GM12878 (cell line): ENCODE results near the gene MAPRE2. TPM values are rescaled to one million over a fixed set of nuclear protein-coding genes. Genes with fewer than 3 reads are reported as not detected.

Experiments
- BACH1 ChIP-seq: fragments of 450-650 bp; IDR thresholded peaks from 2 replicates; pipeline ENCODE4 v1.6.1; 2017; ENCODE audit warnings: mild to moderate bottlenecking, borderline replicate concordance
- BCL11A ChIP-seq: IDR thresholded peaks from 2 replicates; pipeline ENCODE4 v1.6.1; 2011; ENCODE audit warnings: low read depth, low read length
- CHD2 ChIP-seq: IDR thresholded peaks from 2 replicates; pipeline ENCODE4 v1.6.1; 2011; ENCODE audit warnings: low read depth, low read length, improper control_type of control experiment, borderline replicate concordance
- EZH2 ChIP-seq: IDR thresholded peaks from 2 replicates; pipeline ENCODE4 v1.6.1; 2012; ENCODE audit warnings: low read depth, mild to moderate bottlenecking, control low read depth, inconsistent platforms, low read length, borderline replicate concordance; ENCODE audit not compliant: control insufficient read depth
- FOS ChIP-seq: IDR thresholded peaks from 3 replicates; pipeline ENCODE4 v1.6.1; 2011; ENCODE audit warnings: borderline replicate concordance; ENCODE audit not compliant: insufficient read length; ENCODE audit errors: extremely low read depth
- HDAC2 ChIP-seq: fragments of 200-600 bp; sonication (generic); IDR thresholded peaks from 2 replicates; pipeline ENCODE4 v1.6.1; 2017
- HDGF ChIP-seq: fragments of 450-650 bp; IDR thresholded peaks from 2 replicates; pipeline ENCODE4 v1.6.1; 2016; ENCODE audit warnings: antibody characterized with exemption
- LARP7 ChIP-seq: fragments of 450-650 bp; IDR thresholded peaks from 2 replicates; pipeline ENCODE4 v1.6.1; 2017; ENCODE audit warnings: mild to moderate bottlenecking
- RBBP5 ChIP-seq: fragments of 200-600 bp; sonication (generic); conservative IDR thresholded peaks from 2 replicates; pipeline ENCODE4 v1.6.1; 2016
- RCOR1 ChIP-seq: conservative IDR thresholded peaks from 2 replicates; pipeline ENCODE4 v1.6.1; 2012; ENCODE audit warnings: low read depth, low read length, improper control_type of control experiment
- SMAD1 ChIP-seq: fragments of 450-650 bp; IDR thresholded peaks from 2 replicates; pipeline ENCODE4 v1.6.1; 2018; ENCODE audit warnings: mild to moderate bottlenecking, low read depth; ENCODE audit not compliant: partially characterized antibody
- SMC3 ChIP-seq: IDR thresholded peaks from 2 replicates; pipeline ENCODE4 v1.6.1; 2011; ENCODE audit warnings: low read length, improper control_type of control experiment, borderline replicate concordance
- YBX1 ChIP-seq: fragments of 450-650 bp; IDR thresholded peaks from 2 replicates; pipeline ENCODE4 v1.6.1; 2016; ENCODE audit warnings: antibody characterized with exemption
- ZZZ3 ChIP-seq: IDR thresholded peaks from 2 replicates; pipeline ENCODE4 v1.6.1; 2011; ENCODE audit warnings: low read depth; ENCODE audit not compliant: control insufficient read depth, insufficient read length
- polyA plus RNA-seq, 11 experiments: library from polyadenylated mRNA; depleted of rRNA in 4 of 11; unstranded in 6 of 11; stranded (reverse) in 5 of 11; fragments of >200 nt; fragmentation: Nextera tagmentation in 4 of 11; fragmentation: Illumina TruSeq in 1 of 11; extraction: Ambion mirVana in 4 of 11; extraction: Trizol in 1 of 11; gene quantifications; 1 replicate in 1 of 11; 2 replicates in 10 of 11; pipeline versions ENCODE4 v1.2.1 to v1.2.3, GENCODE V29; 2011 to 2016; ENCODE audit warnings: inconsistent platforms in 2 of 11, missing spikeins in 2 of 11, low read depth in 1 of 11
- total RNA-seq, 4 experiments: library from RNA; depleted of rRNA in 3 of 4; stranded (reverse); fragments of >200 nt in 3 of 4; fragmentation: Illumina TruSeq in 1 of 4; extraction: Trizol in 1 of 4; gene quantifications; 2 replicates each; pipeline versions ENCODE4 v1.2.1 to v1.2.3, GENCODE V29; 2013 to 2021
- TF ChIP-seq, protein P1 (sequence below), 3 experiments: IDR thresholded peaks in 2 of 3; conservative IDR thresholded peaks in 1 of 3; 2 replicates each; pipeline ENCODE4 v1.5.1; 2011; ENCODE audit warnings: low read depth in 3 of 3, low read length in 3 of 3, mild to moderate bottlenecking in 3 of 3, control low read depth in 2 of 3, moderate library complexity in 2 of 3, inconsistent platforms in 1 of 3, mixed read lengths in 1 of 3; ENCODE audit not compliant: control insufficient read depth in 2 of 3, insufficient read depth in 1 of 3; ENCODE audit errors: extremely low read depth in 1 of 3
- TF ChIP-seq, protein P2 (sequence below): fragments of 450-650 bp; IDR thresholded peaks from 2 replicates; pipeline ENCODE4 v1.6.1; 2017; ENCODE audit warnings: mild to moderate bottlenecking, moderate library complexity
- TF ChIP-seq, protein P3 (sequence below): IDR thresholded peaks from 2 replicates; pipeline ENCODE4 v1.6.1; 2012; ENCODE audit warnings: mild to moderate bottlenecking, low read depth, low read length
- TF ChIP-seq, protein P4 (sequence below): fragments of 450-650 bp; conservative IDR thresholded peaks from 2 replicates; pipeline ENCODE4 v1.6.1; 2017; ENCODE audit warnings: mild to moderate bottlenecking, moderate library complexity

MAPRE2 gene
- total and polyA plus RNA-seq, 10 of the 15 experiments (the other 5 are each of a cell fraction or from before 2014, with no cell fraction given): 11.0 to 50.6 (median 24.0) TPM

DNA sequence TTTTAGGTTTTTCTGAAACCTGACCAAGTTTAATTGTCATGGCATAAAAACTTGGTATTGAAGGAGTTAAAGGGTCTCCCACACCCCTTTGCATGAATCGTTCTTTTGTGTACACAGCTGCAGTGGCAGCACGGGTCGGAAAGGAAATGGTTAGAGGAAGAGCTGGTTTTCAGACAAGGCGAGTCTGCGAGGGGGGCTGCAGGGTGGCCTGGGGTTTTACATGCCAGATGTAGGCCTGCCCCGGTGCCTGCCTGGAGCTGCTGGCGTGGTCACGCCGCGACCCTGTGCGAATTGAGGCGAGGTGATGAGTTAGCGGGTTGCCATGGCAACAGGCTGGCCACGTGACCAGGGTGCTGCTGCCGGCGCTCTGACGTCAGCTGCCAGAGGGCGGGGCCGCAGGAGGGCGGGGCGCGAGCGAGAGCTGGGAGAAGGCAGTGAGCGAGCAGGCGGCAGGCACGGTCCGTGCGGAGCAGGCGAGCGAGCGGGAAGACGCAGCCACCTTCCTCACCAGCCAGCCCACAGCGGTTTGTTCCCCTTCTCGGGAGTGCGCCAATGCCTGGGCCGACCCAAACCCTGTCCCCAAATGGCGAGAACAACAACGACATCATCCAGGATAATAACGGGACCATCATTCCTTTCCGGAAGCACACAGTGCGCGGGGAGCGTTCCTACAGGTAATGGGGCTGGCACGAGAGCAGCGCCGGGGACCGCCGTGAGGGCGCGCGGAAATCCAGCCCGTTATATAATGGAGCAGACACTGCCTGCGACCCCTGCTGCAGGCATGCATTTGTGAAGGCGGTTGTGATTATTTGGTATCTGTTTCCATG lies at the start of gene MAPRE2 (continued):
- TF ChIP-seq, protein P1, sequence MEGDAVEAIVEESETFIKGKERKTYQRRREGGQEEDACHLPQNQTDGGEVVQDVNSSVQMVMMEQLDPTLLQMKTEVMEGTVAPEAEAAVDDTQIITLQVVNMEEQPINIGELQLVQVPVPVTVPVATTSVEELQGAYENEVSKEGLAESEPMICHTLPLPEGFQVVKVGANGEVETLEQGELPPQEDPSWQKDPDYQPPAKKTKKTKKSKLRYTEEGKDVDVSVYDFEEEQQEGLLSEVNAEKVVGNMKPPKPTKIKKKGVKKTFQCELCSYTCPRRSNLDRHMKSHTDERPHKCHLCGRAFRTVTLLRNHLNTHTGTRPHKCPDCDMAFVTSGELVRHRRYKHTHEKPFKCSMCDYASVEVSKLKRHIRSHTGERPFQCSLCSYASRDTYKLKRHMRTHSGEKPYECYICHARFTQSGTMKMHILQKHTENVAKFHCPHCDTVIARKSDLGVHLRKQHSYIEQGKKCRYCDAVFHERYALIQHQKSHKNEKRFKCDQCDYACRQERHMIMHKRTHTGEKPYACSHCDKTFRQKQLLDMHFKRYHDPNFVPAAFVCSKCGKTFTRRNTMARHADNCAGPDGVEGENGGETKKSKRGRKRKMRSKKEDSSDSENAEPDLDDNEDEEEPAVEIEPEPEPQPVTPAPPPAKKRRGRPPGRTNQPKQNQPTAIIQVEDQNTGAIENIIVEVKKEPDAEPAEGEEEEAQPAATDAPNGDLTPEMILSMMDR (IDR thresholded peaks at IDR 0.05 in 2 of 3, conservative IDR thresholded peaks at IDR 0.05 in 1 of 3; ENCODE audit: control insufficient read depth in 2 of 3, extremely low read depth in 1 of 3, insufficient read depth in 1 of 3, low read depth in 3 of 3, low read length in 3 of 3): no peak
- no peak for TF ChIP-seq FOS
- no peak for TF ChIP-seq YBX1
- no peak for TF ChIP-seq RBBP5
- TF ChIP-seq LARP7: 0 out of 2 replicates have a peak, but pooled peaks have one; percentile 45
- no peak for TF ChIP-seq SMAD1
- TF ChIP-seq, protein P2, sequence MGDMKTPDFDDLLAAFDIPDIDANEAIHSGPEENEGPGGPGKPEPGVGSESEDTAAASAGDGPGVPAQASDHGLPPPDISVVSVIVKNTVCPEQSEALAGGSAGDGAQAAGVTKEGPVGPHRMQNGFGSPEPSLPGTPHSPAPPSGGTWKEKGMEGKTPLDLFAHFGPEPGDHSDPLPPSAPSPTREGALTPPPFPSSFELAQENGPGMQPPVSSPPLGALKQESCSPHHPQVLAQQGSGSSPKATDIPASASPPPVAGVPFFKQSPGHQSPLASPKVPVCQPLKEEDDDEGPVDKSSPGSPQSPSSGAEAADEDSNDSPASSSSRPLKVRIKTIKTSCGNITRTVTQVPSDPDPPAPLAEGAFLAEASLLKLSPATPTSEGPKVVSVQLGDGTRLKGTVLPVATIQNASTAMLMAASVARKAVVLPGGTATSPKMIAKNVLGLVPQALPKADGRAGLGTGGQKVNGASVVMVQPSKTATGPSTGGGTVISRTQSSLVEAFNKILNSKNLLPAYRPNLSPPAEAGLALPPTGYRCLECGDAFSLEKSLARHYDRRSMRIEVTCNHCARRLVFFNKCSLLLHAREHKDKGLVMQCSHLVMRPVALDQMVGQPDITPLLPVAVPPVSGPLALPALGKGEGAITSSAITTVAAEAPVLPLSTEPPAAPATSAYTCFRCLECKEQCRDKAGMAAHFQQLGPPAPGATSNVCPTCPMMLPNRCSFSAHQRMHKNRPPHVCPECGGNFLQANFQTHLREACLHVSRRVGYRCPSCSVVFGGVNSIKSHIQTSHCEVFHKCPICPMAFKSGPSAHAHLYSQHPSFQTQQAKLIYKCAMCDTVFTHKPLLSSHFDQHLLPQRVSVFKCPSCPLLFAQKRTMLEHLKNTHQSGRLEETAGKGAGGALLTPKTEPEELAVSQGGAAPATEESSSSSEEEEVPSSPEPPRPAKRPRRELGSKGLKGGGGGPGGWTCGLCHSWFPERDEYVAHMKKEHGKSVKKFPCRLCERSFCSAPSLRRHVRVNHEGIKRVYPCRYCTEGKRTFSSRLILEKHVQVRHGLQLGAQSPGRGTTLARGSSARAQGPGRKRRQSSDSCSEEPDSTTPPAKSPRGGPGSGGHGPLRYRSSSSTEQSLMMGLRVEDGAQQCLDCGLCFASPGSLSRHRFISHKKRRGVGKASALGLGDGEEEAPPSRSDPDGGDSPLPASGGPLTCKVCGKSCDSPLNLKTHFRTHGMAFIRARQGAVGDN: peak; percentile 85
- TF ChIP-seq HDGF: peak; percentile 93
- TF ChIP-seq, protein P3, sequence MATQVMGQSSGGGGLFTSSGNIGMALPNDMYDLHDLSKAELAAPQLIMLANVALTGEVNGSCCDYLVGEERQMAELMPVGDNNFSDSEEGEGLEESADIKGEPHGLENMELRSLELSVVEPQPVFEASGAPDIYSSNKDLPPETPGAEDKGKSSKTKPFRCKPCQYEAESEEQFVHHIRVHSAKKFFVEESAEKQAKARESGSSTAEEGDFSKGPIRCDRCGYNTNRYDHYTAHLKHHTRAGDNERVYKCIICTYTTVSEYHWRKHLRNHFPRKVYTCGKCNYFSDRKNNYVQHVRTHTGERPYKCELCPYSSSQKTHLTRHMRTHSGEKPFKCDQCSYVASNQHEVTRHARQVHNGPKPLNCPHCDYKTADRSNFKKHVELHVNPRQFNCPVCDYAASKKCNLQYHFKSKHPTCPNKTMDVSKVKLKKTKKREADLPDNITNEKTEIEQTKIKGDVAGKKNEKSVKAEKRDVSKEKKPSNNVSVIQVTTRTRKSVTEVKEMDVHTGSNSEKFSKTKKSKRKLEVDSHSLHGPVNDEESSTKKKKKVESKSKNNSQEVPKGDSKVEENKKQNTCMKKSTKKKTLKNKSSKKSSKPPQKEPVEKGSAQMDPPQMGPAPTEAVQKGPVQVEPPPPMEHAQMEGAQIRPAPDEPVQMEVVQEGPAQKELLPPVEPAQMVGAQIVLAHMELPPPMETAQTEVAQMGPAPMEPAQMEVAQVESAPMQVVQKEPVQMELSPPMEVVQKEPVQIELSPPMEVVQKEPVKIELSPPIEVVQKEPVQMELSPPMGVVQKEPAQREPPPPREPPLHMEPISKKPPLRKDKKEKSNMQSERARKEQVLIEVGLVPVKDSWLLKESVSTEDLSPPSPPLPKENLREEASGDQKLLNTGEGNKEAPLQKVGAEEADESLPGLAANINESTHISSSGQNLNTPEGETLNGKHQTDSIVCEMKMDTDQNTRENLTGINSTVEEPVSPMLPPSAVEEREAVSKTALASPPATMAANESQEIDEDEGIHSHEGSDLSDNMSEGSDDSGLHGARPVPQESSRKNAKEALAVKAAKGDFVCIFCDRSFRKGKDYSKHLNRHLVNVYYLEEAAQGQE: no peak; the same call in 1 of the 2 replicates
- no peak for TF ChIP-seq HDAC2
- no peak for TF ChIP-seq ZZZ3
- TF ChIP-seq BCL11A: no peak
- TF ChIP-seq BACH1: no peak; the same call in 1 of the 2 replicates
- TF ChIP-seq RCOR1: 0 out of 2 replicates have a peak, but pooled peaks have one; percentile 55
- no peak; the same call in 1 of the 2 replicates for TF ChIP-seq CHD2
- no peak for TF ChIP-seq SMC3
- TF ChIP-seq EZH2: no peak
- TF ChIP-seq, protein P4, sequence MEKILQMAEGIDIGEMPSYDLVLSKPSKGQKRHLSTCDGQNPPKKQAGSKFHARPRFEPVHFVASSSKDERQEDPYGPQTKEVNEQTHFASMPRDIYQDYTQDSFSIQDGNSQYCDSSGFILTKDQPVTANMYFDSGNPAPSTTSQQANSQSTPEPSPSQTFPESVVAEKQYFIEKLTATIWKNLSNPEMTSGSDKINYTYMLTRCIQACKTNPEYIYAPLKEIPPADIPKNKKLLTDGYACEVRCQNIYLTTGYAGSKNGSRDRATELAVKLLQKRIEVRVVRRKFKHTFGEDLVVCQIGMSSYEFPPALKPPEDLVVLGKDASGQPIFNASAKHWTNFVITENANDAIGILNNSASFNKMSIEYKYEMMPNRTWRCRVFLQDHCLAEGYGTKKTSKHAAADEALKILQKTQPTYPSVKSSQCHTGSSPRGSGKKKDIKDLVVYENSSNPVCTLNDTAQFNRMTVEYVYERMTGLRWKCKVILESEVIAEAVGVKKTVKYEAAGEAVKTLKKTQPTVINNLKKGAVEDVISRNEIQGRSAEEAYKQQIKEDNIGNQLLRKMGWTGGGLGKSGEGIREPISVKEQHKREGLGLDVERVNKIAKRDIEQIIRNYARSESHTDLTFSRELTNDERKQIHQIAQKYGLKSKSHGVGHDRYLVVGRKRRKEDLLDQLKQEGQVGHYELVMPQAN: no peak; the same call in none of the 2 replicates
